WERI-Rb-1 (cell line): Measurements from ENCODE around the gene RERE.

ENCODE experiments used
- DNase-seq: peaks from one replicate; pipeline ENCODE4 v3.0.0-alpha.2; 2020
- H3K27ac ChIP-seq: fragments of 250-450 bp; sonication (Bioruptor Pico); 2 replicates; pipeline ENCODE4 v1.5.1; 2020; ENCODE audit warnings: mild to moderate bottlenecking, moderate library complexity
- H3K27me3 ChIP-seq: fragments of 250-450 bp; sonication (Bioruptor Pico); 2 replicates; pipeline ENCODE4 v1.5.1; 2021; ENCODE audit warnings: mild to moderate bottlenecking, low read depth, moderate library complexity; ENCODE audit not compliant: insufficient read depth, severe bottlenecking
- H3K36me3 ChIP-seq: fragments of 250-450 bp; sonication (Bioruptor Pico); 2 replicates; pipeline ENCODE4 v1.5.1; 2020; ENCODE audit warnings: mild to moderate bottlenecking, moderate library complexity
- H3K4me3 ChIP-seq: 2 replicates; pipeline ENCODE4 v1.5.1; 2011; ENCODE audit warnings: low read depth, mild to moderate bottlenecking, control low read depth, low read length
- H3K9me3 ChIP-seq: fragments of 250-450 bp; sonication (Bioruptor Pico); 2 replicates; pipeline ENCODE4 v1.5.1; 2021; ENCODE audit warnings: mild to moderate bottlenecking, moderate library complexity; ENCODE audit not compliant: severe bottlenecking
- CTCF ChIP-seq: IDR thresholded peaks from 2 replicates; pipeline ENCODE4 v1.5.1; 2011; ENCODE audit warnings: low read depth, mild to moderate bottlenecking, control low read depth, inconsistent platforms, low read length

Gene RERE

GRCh38 chr1:8745749-8746390, 71.6 kb downstream of the RERE start:
- Histone ChIP-seq H3K9me3 (no peaks in the 10 kb centered on the region), H3K27ac (no peak overlapping the region), H3K27me3 (no peaks in the 10 kb centered on the region), H3K36me3 (peaks cover 7% of the 10 kb centered on the region; the same call in 1 of the 2 replicates), H3K4me3 (no peak overlapping the region)
- DNase-seq, result no peak
- TF ChIP-seq CTCF, result no peak

- Histone ChIP-seq H3K36me3 (peaks cover 10% of the 10 kb centered on the region), H3K27me3 (no peaks in the 10 kb centered on the region), H3K4me3 (no peak overlapping the region), H3K27ac (no peak overlapping the region), H3K9me3 (no peaks in the 10 kb centered on the region)
- no peak for DNase-seq
- no peak for TF ChIP-seq CTCF
Observed at GRCh38 chr1:8745346-8745745, 72.1 kb downstream of the RERE start.

GRCh38 chr1:8742022-8742924, 75.2 kb downstream of the RERE start:
- peaks cover 8% of the 10 kb centered on the region for H3K36me3 ChIP-seq
- no peak overlapping the region for H3K4me3 ChIP-seq
- DNase-seq, result no peak
- H3K27me3 ChIP-seq, result no peaks in the 10 kb centered on the region
- H3K27ac ChIP-seq, result peak overlapping the region; percentile 0; the same call in 1 of the 2 replicates
- TF ChIP-seq CTCF, result no peak
- peaks cover 4% of the 10 kb centered on the region for H3K9me3 ChIP-seq

GRCh38 chr1:8740034-8740449, 77.4 kb downstream of the RERE start:
- no peak for DNase-seq
- H3K36me3 ChIP-seq, result peaks cover 12% of the 10 kb centered on the region
- TF ChIP-seq CTCF, result no peak
- no peak overlapping the region for H3K4me3 ChIP-seq
- no peaks in the 10 kb centered on the region for H3K27me3 ChIP-seq
- H3K27ac ChIP-seq, result no peak overlapping the region
- H3K9me3 ChIP-seq, result peaks cover 4% of the 10 kb centered on the region

- peaks cover 4% of the 10 kb centered on the region for H3K9me3 ChIP-seq
- no peaks in the 10 kb centered on the region for H3K27me3 ChIP-seq
- H3K4me3 ChIP-seq, result no peak overlapping the region
- peak; percentile 32 for TF ChIP-seq CTCF
- no peak overlapping the region for H3K27ac ChIP-seq
- H3K36me3 ChIP-seq, result peaks cover 12% of the 10 kb centered on the region
- no peak for DNase-seq
Observed at GRCh38 chr1:8739377-8739776, 78.1 kb downstream of the RERE start.
